Liver (tissue), 3 donors: ENCODE data around the gene POLR1H.
A peak's percentile ranks its signal among the peaks of the same experiment; 100 is the strongest.

Experiments
- YY1 ChIP-seq: IDR thresholded peaks from 2 replicates; pipeline ENCODE4 v1.6.1; 2016; ENCODE audit warnings: antibody characterized with exemption, mild to moderate bottlenecking
- TF ChIP-seq, protein P1 (sequence below): fragments of 150-350 bp; IDR thresholded peaks from 2 replicates; pipeline ENCODE4 v1.5.1; 2017; ENCODE audit warnings: improper control_type of control experiment, low read depth, low read length; ENCODE audit not compliant: missing input control
- TF ChIP-seq, protein P2 (sequence below): IDR thresholded peaks from 2 replicates; pipeline ENCODE4 v1.6.1; 2016; ENCODE audit warnings: antibody characterized with exemption
- donor health status: healthy.
- donor health status: healthy.

DNA sequence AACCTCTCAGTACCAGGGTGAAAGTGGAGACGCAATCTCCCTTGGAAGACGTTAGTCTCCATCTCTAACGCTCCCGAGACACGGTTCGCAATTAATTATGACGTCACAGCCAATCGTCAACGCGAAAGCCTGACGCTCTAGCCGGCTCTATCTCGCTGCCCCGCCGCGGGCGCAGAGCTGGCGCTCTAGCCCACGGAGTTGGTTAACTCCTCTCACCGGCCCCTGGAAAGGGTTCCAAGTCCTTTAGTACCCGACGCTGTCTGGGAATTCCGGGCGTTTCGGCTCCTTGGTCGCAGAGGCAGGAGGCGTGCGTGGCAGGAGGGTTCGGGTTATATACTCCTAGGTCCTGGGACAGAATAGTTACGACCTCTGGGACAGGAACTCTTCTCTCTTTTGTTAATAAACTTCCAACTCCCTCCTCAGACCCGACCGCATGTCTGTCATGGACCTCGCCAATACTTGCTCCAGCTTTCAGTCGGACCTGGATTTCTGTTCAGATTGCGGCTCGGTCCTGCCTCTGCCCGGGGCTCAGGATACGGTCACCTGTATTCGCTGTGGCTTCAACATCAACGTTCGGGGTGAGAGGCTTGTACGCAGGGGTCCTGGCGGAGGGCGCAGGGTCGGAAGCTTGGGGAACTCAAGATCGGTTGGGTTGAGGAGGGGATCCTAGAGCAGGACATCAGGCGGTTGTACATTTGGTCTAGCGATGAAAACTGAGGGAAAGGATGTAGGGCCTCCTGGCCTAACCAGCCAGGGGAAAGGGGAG is at the start of gene POLR1H:
- TF ChIP-seq, protein P1, sequence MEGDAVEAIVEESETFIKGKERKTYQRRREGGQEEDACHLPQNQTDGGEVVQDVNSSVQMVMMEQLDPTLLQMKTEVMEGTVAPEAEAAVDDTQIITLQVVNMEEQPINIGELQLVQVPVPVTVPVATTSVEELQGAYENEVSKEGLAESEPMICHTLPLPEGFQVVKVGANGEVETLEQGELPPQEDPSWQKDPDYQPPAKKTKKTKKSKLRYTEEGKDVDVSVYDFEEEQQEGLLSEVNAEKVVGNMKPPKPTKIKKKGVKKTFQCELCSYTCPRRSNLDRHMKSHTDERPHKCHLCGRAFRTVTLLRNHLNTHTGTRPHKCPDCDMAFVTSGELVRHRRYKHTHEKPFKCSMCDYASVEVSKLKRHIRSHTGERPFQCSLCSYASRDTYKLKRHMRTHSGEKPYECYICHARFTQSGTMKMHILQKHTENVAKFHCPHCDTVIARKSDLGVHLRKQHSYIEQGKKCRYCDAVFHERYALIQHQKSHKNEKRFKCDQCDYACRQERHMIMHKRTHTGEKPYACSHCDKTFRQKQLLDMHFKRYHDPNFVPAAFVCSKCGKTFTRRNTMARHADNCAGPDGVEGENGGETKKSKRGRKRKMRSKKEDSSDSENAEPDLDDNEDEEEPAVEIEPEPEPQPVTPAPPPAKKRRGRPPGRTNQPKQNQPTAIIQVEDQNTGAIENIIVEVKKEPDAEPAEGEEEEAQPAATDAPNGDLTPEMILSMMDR: no peak
- TF ChIP-seq, protein P2, sequence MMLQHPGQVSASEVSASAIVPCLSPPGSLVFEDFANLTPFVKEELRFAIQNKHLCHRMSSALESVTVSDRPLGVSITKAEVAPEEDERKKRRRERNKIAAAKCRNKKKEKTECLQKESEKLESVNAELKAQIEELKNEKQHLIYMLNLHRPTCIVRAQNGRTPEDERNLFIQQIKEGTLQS: no peak
- peak; percentile 89 for TF ChIP-seq YY1
